ENCODE measurements around the gene SOX13.
A peak's percentile ranks its signal among the peaks of the same experiment; 100 is the strongest.

Gene SOX13

DNA sequence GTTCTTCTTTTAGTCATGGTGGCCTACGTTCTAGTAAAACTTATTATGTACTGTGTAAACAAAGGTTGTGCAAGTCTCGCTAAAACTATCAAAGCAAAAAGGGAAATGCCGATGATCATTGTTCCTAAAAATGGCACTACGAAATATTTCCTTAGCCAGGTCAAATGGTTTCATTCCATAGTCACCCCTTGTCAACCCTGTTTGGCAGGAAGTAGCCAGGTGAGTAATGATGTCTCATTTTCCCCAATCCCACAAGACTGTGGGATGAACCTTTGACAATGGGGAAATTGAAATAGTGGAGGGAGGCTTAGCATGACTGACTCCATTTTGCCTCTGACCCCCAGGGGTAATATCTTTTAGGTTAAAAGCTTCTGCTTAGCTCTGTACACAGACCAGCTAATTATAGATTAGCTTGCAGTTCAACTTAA is 98.8 kb downstream of the SOX13 start:
- H3K27ac ChIP-seq, result peak overlapping the region; percentile 94
- DNase-seq (ENCODE audit: low read depth, low spot score), result peak; percentile 98

DNA sequence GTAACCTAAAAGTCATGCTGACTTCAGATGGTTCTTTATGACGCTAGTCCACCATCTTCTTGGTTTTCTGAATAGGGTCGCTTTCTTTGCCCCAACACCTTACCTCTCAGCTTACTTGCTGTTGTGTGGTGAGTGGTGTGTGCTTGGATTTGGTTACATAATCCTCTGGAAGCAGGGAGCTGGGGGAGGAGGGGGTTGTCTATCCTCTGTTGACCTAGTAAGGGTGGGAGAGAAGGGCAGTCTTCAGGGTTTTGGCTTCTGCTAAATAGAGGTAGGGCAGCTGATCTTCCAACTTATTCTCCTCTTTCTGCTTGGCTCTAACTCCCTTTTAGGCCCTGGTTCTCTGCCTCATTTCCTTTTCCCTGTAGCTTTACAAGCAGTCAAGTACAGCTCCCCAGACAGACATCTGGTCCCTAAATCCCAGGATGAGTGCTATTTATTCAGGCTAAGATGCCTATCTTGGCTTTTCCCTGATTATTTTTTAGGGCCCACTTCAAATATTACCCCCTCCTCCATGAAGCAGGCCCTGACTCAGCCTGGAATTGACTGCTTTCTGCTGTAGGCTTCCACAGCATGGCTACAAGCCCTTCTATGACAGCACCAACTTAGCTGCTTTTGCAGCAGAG is 99.6 kb downstream of the SOX13 start:
- DNase-seq (ENCODE audit: low read depth, low spot score), result no peak
- peak overlapping the region; percentile 94 for H3K27ac ChIP-seq

DNA sequence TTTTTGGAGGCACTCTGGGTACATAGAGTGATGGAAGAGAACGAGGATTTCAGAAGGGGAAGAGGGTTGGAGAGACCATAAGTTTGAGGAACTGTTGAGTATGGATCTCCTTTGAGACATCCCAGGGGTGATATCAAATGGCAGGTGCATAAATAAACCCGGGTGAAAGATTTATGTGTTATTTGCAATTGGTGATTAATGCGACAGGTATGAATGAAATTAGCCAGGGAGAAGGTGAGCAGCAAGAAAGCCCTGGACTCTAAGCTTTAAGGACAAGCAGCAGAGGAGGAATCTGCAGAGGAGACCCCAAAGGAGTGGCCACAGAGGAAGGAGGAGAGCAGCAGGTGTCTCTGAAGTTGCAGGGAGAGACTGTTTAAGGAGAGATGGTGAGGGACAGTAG is 102.0 kb downstream of the SOX13 start:
- no peak for DNase-seq (ENCODE audit: low read depth, low spot score)
- no peak overlapping the region for H3K27ac ChIP-seq

DNA sequence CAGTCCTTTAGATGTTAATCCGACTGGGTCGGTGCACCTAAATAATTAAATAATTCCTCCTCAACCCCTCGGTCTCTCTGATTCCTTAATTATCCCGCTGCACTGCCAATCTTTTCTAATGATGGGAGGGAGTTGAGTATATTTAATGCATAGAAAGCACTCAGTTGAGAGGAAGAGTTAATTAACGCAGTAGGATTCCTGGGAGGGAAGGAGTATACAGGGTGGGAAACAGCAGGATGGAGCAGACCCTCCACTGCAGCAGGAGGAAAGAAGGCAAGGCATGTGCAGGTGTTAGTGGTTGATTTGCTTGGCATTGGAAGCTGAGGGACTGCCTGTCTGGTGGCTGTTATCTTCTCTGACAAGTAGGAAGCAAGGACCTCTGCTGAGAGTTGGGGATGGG is 103.1 kb downstream of the SOX13 start:
- DNase-seq (ENCODE audit: low read depth, low spot score), result no peak
- no peak overlapping the region for H3K27ac ChIP-seq

DNA sequence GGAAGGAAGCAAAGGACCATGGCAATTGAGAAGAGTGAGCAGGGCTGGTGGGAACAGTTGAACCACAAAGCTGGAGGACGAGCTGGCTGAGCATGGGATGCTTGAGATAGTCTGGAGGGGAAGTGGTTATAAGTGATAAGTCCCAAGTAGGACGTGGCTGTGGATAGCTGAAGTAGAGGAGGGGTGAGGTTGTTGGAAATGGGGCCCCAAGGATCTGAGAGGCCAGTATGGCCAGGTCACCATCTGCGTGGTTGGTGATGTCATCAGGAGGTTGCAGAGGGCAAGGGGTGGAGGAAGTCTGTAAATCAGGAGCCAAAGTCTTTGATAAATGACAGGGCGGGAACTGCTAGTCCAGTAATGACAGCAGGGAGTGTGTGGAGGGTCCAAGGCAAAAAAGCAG is 104.2 kb downstream of the SOX13 start:
- no peak overlapping the region for H3K27ac ChIP-seq
- DNase-seq (ENCODE audit: low read depth, low spot score), result no peak
